Neural cell (in vitro differentiated cells): Measurements from ENCODE around the gene CDH8. TPM values are rescaled to one million over a fixed set of nuclear protein-coding genes. Genes with fewer than 3 reads are reported as not detected.

Experiments used
- H2AFZ ChIP-seq: fragments of 200-600, 300-800 bp; sonication (generic), shearing (Covaris generic); 2 replicates; pipeline ENCODE4 v1.6.0; 2014; ENCODE audit warnings: low read depth, mild to moderate bottlenecking, antibody characterized with exemption, low read length, moderate library complexity
- H3F3A ChIP-seq: fragments of 200-600 bp; shearing (Covaris generic); 2 replicates; pipeline ENCODE4 v1.6.1; 2016; ENCODE audit warnings: mild to moderate bottlenecking, moderate library complexity, mixed read lengths, antibody characterized with exemption, low read length; ENCODE audit not compliant: insufficient read depth, poor library complexity, severe bottlenecking
- H3K27ac ChIP-seq: fragments of 200-600, 300-800 bp; sonication (generic), shearing (Covaris generic); 2 replicates; pipeline ENCODE4 v1.5.1; 2014; ENCODE audit warnings: mild to moderate bottlenecking, low read length, moderate library complexity
- H3K27me3 ChIP-seq: fragments of 300-800, 200-600 bp; sonication (generic), shearing (Covaris generic); 2 replicates; pipeline ENCODE4 v1.6.0; 2014; ENCODE audit warnings: mild to moderate bottlenecking, low read depth, low read length, moderate library complexity; ENCODE audit not compliant: insufficient read depth
- H3K36me3 ChIP-seq: fragments of 300-800, 200-600 bp; sonication (generic), shearing (Covaris generic); 2 replicates; pipeline ENCODE4 v1.5.1; 2014; ENCODE audit warnings: mild to moderate bottlenecking, antibody characterized with exemption, low read length, moderate library complexity; ENCODE audit not compliant: insufficient read depth
- H3K4me2 ChIP-seq: fragments of 300-800, 200-600 bp; sonication (generic), shearing (Covaris generic); 2 replicates; pipeline ENCODE4 v1.6.0; 2014; ENCODE audit warnings: mild to moderate bottlenecking, low read length
- H3K4me3 ChIP-seq: fragments of 300-800, 200-600 bp; sonication (generic), shearing (Covaris generic); 2 replicates; pipeline ENCODE4 v1.5.1; 2014; ENCODE audit warnings: mild to moderate bottlenecking, low read length, moderate library complexity
- H3K79me2 ChIP-seq: fragments of 200-600 bp; shearing (Covaris generic); replicated peaks from 2 replicates; pipeline ENCODE4 v1.6.0; 2014; ENCODE audit warnings: mild to moderate bottlenecking, low read length, moderate library complexity; ENCODE audit not compliant: insufficient read depth
- H3K9ac ChIP-seq: fragments of 300-800, 200-600 bp; sonication (generic), shearing (Covaris generic); 2 replicates; pipeline ENCODE4 v1.6.1; 2016; ENCODE audit warnings: mild to moderate bottlenecking, low read length, mixed read lengths
- H3K9me2 ChIP-seq: fragments of 200-600 bp; shearing (Covaris generic); 2 replicates; pipeline ENCODE4 v1.6.1; 2016; ENCODE audit warnings: mild to moderate bottlenecking, low read length, mixed read lengths; ENCODE audit not compliant: insufficient read depth
- H3K9me3 ChIP-seq: fragments of 200-600, 300-800 bp; sonication (generic), shearing (Covaris generic); 2 replicates; pipeline ENCODE4 v1.6.1; 2016; ENCODE audit warnings: mild to moderate bottlenecking, mixed run types, low read length, moderate library complexity, mixed read lengths
- H4K20me1 ChIP-seq: fragments of 200-600 bp; shearing (Covaris generic); 2 replicates; pipeline ENCODE4 v1.6.1; 2016; ENCODE audit warnings: mild to moderate bottlenecking, mixed run types; ENCODE audit not compliant: insufficient read depth
- EP300 ChIP-seq: fragments of 450-650 bp; conservative IDR thresholded peaks from 2 replicates; pipeline ENCODE4 v1.6.1; 2014; ENCODE audit warnings: antibody characterized with exemption, mild to moderate bottlenecking, moderate library complexity; ENCODE audit not compliant: poor library complexity, severe bottlenecking
- EZH2 ChIP-seq: fragments of 200-600, 300-800 bp; shearing (Covaris generic), sonication (generic); IDR thresholded peaks from 2 replicates; pipeline ENCODE4 v1.6.1; 2014; ENCODE audit warnings: antibody characterized with exemption, low read length, borderline replicate concordance, mild to moderate bottlenecking; ENCODE audit not compliant: insufficient read depth, poor library complexity, severe bottlenecking
- MXI1 ChIP-seq: fragments of 450-650 bp; conservative IDR thresholded peaks from 2 replicates; pipeline ENCODE4 v1.6.1; 2014; ENCODE audit warnings: antibody characterized with exemption, mild to moderate bottlenecking; ENCODE audit not compliant: poor library complexity, severe bottlenecking
- POLR2AphosphoS5 ChIP-seq: IDR thresholded peaks from 2 replicates; pipeline ENCODE4 v1.6.1; 2012
- RAD21 ChIP-seq: fragments of 450-650 bp; conservative IDR thresholded peaks from 2 replicates; pipeline ENCODE4 v1.6.1; 2014; ENCODE audit warnings: antibody characterized with exemption, mild to moderate bottlenecking, moderate library complexity
- SMC3 ChIP-seq: fragments of 450-650 bp; conservative IDR thresholded peaks from 2 replicates; pipeline ENCODE4 v1.6.1; 2014; ENCODE audit warnings: antibody characterized with exemption, mild to moderate bottlenecking, moderate library complexity; ENCODE audit not compliant: poor library complexity
- TAF1 ChIP-seq: IDR thresholded peaks from 2 replicates; pipeline ENCODE4 v1.6.1; 2012; ENCODE audit warnings: low read depth
- polyA plus RNA-seq: library from polyadenylated mRNA; depleted of rRNA; stranded (reverse); fragments of >200 nt; gene quantifications from 2 replicates; pipeline ENCODE4 v1.2.3, GENCODE V29; 2014
- TF ChIP-seq, protein P1 (sequence below): fragments of 450-650 bp; IDR thresholded peaks from 2 replicates; pipeline ENCODE4 v1.5.1; 2014; ENCODE audit warnings: antibody characterized with exemption, mild to moderate bottlenecking, moderate library complexity; ENCODE audit not compliant: poor library complexity, severe bottlenecking
- TF ChIP-seq, protein P2 (sequence below): IDR thresholded peaks from 2 replicates; pipeline ENCODE4 v1.6.1; 2012; ENCODE audit warnings: borderline replicate concordance

Gene CDH8
- polyA plus RNA-seq, 1 donor from 2014 or later = 5.0 TPM

DNA sequence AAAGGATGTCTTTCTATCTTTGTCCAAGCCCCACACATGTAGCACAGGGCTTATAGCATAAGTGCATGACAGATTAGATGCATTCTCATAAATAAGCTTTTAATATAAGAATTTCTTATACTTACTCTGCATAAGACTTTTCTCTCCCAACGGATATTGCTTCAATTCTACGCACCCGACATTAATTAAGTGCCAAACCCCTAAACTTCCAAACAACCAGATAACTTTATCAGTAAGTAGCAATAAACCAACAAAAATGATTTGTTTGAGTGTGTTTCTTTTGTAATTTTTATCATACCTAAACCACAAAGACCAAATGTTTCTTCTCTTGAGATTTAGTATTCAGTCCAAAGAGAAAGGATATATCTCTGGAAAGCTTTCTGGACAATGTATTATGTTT, 391.5 kb downstream of the CDH8 start:
- Histone ChIP-seq H3K4me2 (no peak overlapping the region), H3K36me3 (no peaks in the 10 kb centered on the region), H3K9me3 (no peaks in the 10 kb centered on the region), H2AFZ (no peak overlapping the region), H3K4me3 (no peak overlapping the region), H3K9me2 (no peaks in the 10 kb centered on the region), H3F3A (no peaks in the 10 kb centered on the region), H3K27ac (no peak overlapping the region), H3K9ac (no peak overlapping the region), H3K27me3 (no peaks in the 10 kb centered on the region), H3K79me2 (no peaks in the 10 kb centered on the region), H4K20me1 (no peaks in the 10 kb centered on the region)
- TF ChIP-seq EZH2 = no peak
- no peak for TF ChIP-seq MXI1
- TF ChIP-seq SMC3 = no peak
- no peak for TF ChIP-seq TAF1
- no peak for TF ChIP-seq POLR2AphosphoS5
- no peak for TF ChIP-seq EP300
- TF ChIP-seq, protein P1, sequence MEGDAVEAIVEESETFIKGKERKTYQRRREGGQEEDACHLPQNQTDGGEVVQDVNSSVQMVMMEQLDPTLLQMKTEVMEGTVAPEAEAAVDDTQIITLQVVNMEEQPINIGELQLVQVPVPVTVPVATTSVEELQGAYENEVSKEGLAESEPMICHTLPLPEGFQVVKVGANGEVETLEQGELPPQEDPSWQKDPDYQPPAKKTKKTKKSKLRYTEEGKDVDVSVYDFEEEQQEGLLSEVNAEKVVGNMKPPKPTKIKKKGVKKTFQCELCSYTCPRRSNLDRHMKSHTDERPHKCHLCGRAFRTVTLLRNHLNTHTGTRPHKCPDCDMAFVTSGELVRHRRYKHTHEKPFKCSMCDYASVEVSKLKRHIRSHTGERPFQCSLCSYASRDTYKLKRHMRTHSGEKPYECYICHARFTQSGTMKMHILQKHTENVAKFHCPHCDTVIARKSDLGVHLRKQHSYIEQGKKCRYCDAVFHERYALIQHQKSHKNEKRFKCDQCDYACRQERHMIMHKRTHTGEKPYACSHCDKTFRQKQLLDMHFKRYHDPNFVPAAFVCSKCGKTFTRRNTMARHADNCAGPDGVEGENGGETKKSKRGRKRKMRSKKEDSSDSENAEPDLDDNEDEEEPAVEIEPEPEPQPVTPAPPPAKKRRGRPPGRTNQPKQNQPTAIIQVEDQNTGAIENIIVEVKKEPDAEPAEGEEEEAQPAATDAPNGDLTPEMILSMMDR = no peak
- TF ChIP-seq RAD21 = no peak
- TF ChIP-seq, protein P2, sequence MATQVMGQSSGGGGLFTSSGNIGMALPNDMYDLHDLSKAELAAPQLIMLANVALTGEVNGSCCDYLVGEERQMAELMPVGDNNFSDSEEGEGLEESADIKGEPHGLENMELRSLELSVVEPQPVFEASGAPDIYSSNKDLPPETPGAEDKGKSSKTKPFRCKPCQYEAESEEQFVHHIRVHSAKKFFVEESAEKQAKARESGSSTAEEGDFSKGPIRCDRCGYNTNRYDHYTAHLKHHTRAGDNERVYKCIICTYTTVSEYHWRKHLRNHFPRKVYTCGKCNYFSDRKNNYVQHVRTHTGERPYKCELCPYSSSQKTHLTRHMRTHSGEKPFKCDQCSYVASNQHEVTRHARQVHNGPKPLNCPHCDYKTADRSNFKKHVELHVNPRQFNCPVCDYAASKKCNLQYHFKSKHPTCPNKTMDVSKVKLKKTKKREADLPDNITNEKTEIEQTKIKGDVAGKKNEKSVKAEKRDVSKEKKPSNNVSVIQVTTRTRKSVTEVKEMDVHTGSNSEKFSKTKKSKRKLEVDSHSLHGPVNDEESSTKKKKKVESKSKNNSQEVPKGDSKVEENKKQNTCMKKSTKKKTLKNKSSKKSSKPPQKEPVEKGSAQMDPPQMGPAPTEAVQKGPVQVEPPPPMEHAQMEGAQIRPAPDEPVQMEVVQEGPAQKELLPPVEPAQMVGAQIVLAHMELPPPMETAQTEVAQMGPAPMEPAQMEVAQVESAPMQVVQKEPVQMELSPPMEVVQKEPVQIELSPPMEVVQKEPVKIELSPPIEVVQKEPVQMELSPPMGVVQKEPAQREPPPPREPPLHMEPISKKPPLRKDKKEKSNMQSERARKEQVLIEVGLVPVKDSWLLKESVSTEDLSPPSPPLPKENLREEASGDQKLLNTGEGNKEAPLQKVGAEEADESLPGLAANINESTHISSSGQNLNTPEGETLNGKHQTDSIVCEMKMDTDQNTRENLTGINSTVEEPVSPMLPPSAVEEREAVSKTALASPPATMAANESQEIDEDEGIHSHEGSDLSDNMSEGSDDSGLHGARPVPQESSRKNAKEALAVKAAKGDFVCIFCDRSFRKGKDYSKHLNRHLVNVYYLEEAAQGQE = no peak

DNA sequence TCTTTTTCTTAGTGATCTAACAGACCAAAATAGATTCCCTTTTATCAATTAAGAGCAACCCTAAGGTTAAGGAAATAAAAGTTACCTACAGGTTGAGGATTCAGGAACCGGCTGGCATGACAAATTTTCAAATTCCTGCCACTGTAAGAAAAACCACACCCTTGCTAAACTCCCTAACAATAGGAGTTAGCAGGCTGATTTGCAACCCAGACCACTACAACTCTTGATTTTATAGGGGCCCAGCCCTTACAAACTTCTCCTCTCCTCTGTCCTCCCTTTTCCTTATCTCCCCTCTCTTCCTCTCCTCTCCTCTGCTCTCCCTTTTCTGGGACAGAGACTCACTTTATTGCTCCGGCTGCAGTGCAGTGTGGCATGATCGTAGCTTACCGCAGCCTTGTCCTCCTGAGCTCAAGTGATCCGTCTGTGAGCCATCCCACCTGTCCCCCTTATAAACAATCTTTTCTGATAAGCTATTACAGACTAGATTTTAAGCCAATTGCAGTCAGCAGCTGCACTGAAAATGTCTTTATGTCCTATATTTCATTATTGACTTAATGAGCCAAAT, 418.9 kb downstream of the CDH8 start:
- no peak overlapping the region for H3K4me2 ChIP-seq
- H3K9me2 ChIP-seq = no peaks in the 10 kb centered on the region
- no peaks in the 10 kb centered on the region for H3F3A ChIP-seq
- H3K36me3 ChIP-seq = no peaks in the 10 kb centered on the region
- H3K79me2 ChIP-seq = no peaks in the 10 kb centered on the region
- H3K27me3 ChIP-seq = no peaks in the 10 kb centered on the region
- no peaks in the 10 kb centered on the region for H4K20me1 ChIP-seq
- no peak overlapping the region for H3K9ac ChIP-seq
- no peak overlapping the region for H3K27ac ChIP-seq
- no peak overlapping the region for H2AFZ ChIP-seq
- no peak overlapping the region for H3K4me3 ChIP-seq
- no peaks in the 10 kb centered on the region for H3K9me3 ChIP-seq
- no peak for TF ChIP-seq RAD21
- no peak for TF ChIP-seq TAF1
- no peak for TF ChIP-seq SMC3
- TF ChIP-seq, protein P2 = no peak
- TF ChIP-seq POLR2AphosphoS5 = no peak
- TF ChIP-seq, protein P1 = no peak
- no peak for TF ChIP-seq MXI1
- TF ChIP-seq EP300 = no peak
- no peak for TF ChIP-seq EZH2
